GM23338 (cell line): ENCODE data around the gene RAD51B. TPM values are rescaled to one million over a fixed set of nuclear protein-coding genes. Genes with fewer than 3 reads are reported as not detected.
"Not testable (repeated sequence)": the region's sequence is repeated elsewhere in the genome, so short reads cannot be mapped to it uniquely, and the experiment has no call there.

Experiments used
- ATAC-seq: fragments of 200-7000 bp; cut with Tn5 transposase; 3 replicates; pipeline ENCODE4 v1.9.1; 2020
- DNase-seq: peaks from one replicate; pipeline ENCODE4 v3.0.0-alpha.2; 2015; ENCODE audit warnings: low spot score
- H2AFZ ChIP-seq: fragments of 200-600 bp; sonication (generic); 2 replicates; pipeline ENCODE4 v1.8.0; 2016; ENCODE audit warnings: antibody characterized with exemption, mild to moderate bottlenecking, moderate library complexity
- H3F3A ChIP-seq: fragments of 200-600 bp; sonication (generic); replicated peaks from 2 replicates; pipeline ENCODE4 v1.8.0; 2017; ENCODE audit warnings: antibody characterized with exemption, mixed run types, low read depth
- H3K27ac ChIP-seq: fragments of 200-600 bp; sonication (generic); 2 replicates; pipeline ENCODE4 v1.6.1; 2016; ENCODE audit warnings: low read depth
- H3K27me3 ChIP-seq: fragments of 200-600 bp; sonication (generic); 2 replicates; pipeline ENCODE4 v1.8.0; 2016; ENCODE audit warnings: mild to moderate bottlenecking, mixed run types, moderate library complexity; ENCODE audit not compliant: insufficient read depth
- H3K36me3 ChIP-seq: fragments of 200-600 bp; sonication (generic); 2 replicates; pipeline ENCODE4 v1.8.0; 2016; ENCODE audit warnings: mild to moderate bottlenecking; ENCODE audit not compliant: insufficient read depth
- H3K4me1 ChIP-seq: fragments of 200-600 bp; sonication (generic); 2 replicates; pipeline ENCODE4 v1.8.0; 2016; ENCODE audit warnings: mild to moderate bottlenecking, moderate library complexity; ENCODE audit not compliant: insufficient read depth
- H3K4me2 ChIP-seq: fragments of 200-600 bp; sonication (generic); 2 replicates; pipeline ENCODE4 v1.7.1; 2017; ENCODE audit warnings: mixed run types
- H3K4me3 ChIP-seq: fragments of 200-600 bp; sonication (generic); 2 replicates; pipeline ENCODE4 v1.6.1; 2016; ENCODE audit warnings: mixed run types
- H3K79me2 ChIP-seq: fragments of 200-600 bp; sonication (generic); replicated peaks from 2 replicates; pipeline ENCODE4 v1.8.0; 2017; ENCODE audit warnings: mild to moderate bottlenecking; ENCODE audit not compliant: insufficient read depth
- H3K9me2 ChIP-seq: fragments of 200-600 bp; sonication (generic); 2 replicates; pipeline ENCODE4 v1.8.0; 2017; ENCODE audit not compliant: insufficient read depth
- H4K20me1 ChIP-seq: fragments of 200-600 bp; sonication (generic); replicated peaks from 2 replicates; pipeline ENCODE4 v1.8.0; 2017; ENCODE audit warnings: mild to moderate bottlenecking; ENCODE audit not compliant: insufficient read depth
- H3K27ac Mint-ChIP-seq: 2 replicates; pipeline ENCODE4 v1.8.0; 2020; ENCODE audit warnings: inconsistent platforms, mild to moderate bottlenecking, moderate library complexity, mixed read lengths
- H3K27me3 Mint-ChIP-seq: 3 replicates; pipeline ENCODE4 v1.8.0; 2022; ENCODE audit warnings: low read depth, mild to moderate bottlenecking, moderate library complexity, mixed read lengths, inconsistent platforms; ENCODE audit not compliant: insufficient read depth, poor library complexity
- H3K36me3 Mint-ChIP-seq: 3 replicates; pipeline ENCODE4 v1.8.0; 2021; ENCODE audit warnings: low read depth, mild to moderate bottlenecking, inconsistent platforms, moderate library complexity, mixed read lengths
- H3K4me1 Mint-ChIP-seq: 3 replicates; pipeline ENCODE4 v1.8.0; 2020; ENCODE audit warnings: mild to moderate bottlenecking, inconsistent platforms, mixed read lengths
- H3K4me3 Mint-ChIP-seq: 3 replicates; pipeline ENCODE4 v1.8.0; 2021; ENCODE audit warnings: moderate library complexity, mild to moderate bottlenecking, inconsistent platforms, mixed read lengths
- H3K9me3 Mint-ChIP-seq: 3 replicates; pipeline ENCODE4 v1.8.0; 2020; ENCODE audit warnings: moderate library complexity, mild to moderate bottlenecking, inconsistent platforms, mixed read lengths
- EZH2phosphoT487 ChIP-seq: fragments of 200-600 bp; sonication (generic); IDR thresholded peaks from one replicate; pipeline ENCODE4 v1.8.1; 2018; ENCODE audit warnings: antibody characterized with exemption; ENCODE audit not compliant: unreplicated experiment
- JUNB ChIP-seq: IDR thresholded peaks from one replicate; pipeline ENCODE4 v1.6.1; 2016; ENCODE audit warnings: antibody characterized with exemption; ENCODE audit not compliant: unreplicated experiment
- NANOG ChIP-seq: IDR thresholded peaks from 2 replicates; pipeline ENCODE4 v1.6.1; 2016; ENCODE audit warnings: antibody characterized with exemption, borderline replicate concordance
- STAT1 ChIP-seq: IDR thresholded peaks from one replicate; pipeline ENCODE4 v1.6.1; 2016; ENCODE audit warnings: antibody characterized with exemption; ENCODE audit not compliant: unreplicated experiment
- ZNF114 ChIP-seq: fragments of 250-450 bp; sonication (Bioruptor Pico); IDR thresholded peaks from 2 replicates; pipeline ENCODE4 v1.5.0; 2020; ENCODE audit warnings: mild to moderate bottlenecking, moderate library complexity
- polyA plus RNA-seq: library from polyadenylated mRNA; unstranded; fragments of >200 nt; fragmentation: Nextera tagmentation; extraction: Ambion mirVana; gene quantifications from 2 replicates; pipeline ENCODE4 v1.2.1, GENCODE V29; 2016
- total RNA-seq: library from RNA; depleted of rRNA; stranded (reverse); fragments of >200 nt; shearing (Covaris generic); gene quantifications from 2 replicates; pipeline ENCODE4 v1.2.3, GENCODE V29; 2014

The RAD51B gene
- total and polyA plus RNA-seq, 2 experiments from 2014 or later: 15.7 to 29.1 TPM

- H3K27me3 ChIP-seq: 0 out of 2 replicates have a peak, but pooled peaks cover 4% of the 10 kb centered on the region
- peaks cover 27% of the 10 kb centered on the region for H3K4me1 Mint-ChIP-seq
- H3K9me2 ChIP-seq: no peaks in the 10 kb centered on the region
- peaks cover 7% of the 10 kb centered on the region for H3K27me3 Mint-ChIP-seq
- no peak overlapping the region for H2AFZ ChIP-seq
- no peaks in the 10 kb centered on the region for H3F3A ChIP-seq
- no peak overlapping the region for H3K27ac ChIP-seq
- H4K20me1 ChIP-seq: no peaks in the 10 kb centered on the region
- DNase-seq: no peak
- H3K79me2 ChIP-seq: no peaks in the 10 kb centered on the region
- no peak for ATAC-seq
- H3K9me3 Mint-ChIP-seq: no peaks in the 10 kb centered on the region
- H3K36me3 ChIP-seq: no peaks in the 10 kb centered on the region
- no peak overlapping the region for H3K4me2 ChIP-seq
- H3K4me3 Mint-ChIP-seq: no peak overlapping the region
- no peak for TF ChIP-seq NANOG
- H3K4me1 ChIP-seq: peaks cover 18% of the 10 kb centered on the region
- H3K4me3 ChIP-seq: no peak overlapping the region
- no peaks in the 10 kb centered on the region for H3K36me3 Mint-ChIP-seq
- no peak overlapping the region for H3K27ac Mint-ChIP-seq
Observed at GRCh38 chr14:68181519-68182326, 362.1 kb downstream of the RAD51B start.

DNA sequence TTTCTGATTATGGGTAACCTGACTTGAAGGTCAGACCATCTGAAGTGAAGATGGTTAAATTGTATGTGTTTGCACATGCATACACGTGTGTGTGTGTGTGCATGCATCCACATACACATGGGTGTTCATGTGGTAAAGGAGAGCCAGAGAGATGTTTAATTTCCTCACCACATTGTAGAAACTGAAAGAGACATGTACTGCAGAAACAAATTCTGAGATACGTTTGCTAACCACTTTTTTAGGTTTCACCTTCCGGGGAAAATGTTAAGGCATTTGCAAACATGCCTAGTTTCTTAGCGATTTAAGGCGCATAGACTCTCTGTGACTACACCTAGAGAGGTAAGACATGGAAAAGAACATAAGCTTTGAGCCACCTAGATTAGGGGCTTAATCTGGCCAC, 362.9 kb downstream of the RAD51B start:
- TF ChIP-seq ZNF114 (CRISPR knock-in tag): no peak
- TF ChIP-seq EZH2phosphoT487: no peak
- TF ChIP-seq JUNB: no peak
- TF ChIP-seq STAT1: no peak
- H3K4me2 ChIP-seq: no peak overlapping the region
- Mint-ChIP-seq H3K9me3 (no peaks in the 10 kb centered on the region), H3K36me3 (no peaks in the 10 kb centered on the region), H3K4me1 (peaks cover 27% of the 10 kb centered on the region), H3K27me3 (peaks cover 7% of the 10 kb centered on the region), H3K4me3 (no peak overlapping the region), H3K27ac (no peak overlapping the region)
- H3K27me3 ChIP-seq: 0 out of 2 replicates have a peak, but pooled peaks cover 4% of the 10 kb centered on the region
- ATAC-seq (no peak), DNase-seq (no peak)
- no peak overlapping the region for H3K27ac ChIP-seq
- no peaks in the 10 kb centered on the region for H4K20me1 ChIP-seq
- no peaks in the 10 kb centered on the region for H3F3A ChIP-seq
- no peaks in the 10 kb centered on the region for H3K9me2 ChIP-seq
- no peaks in the 10 kb centered on the region for H3K79me2 ChIP-seq
- no peaks in the 10 kb centered on the region for H3K36me3 ChIP-seq
- no peak overlapping the region for H3K4me3 ChIP-seq
- H3K4me1 ChIP-seq: peaks cover 18% of the 10 kb centered on the region
- no peak overlapping the region for H2AFZ ChIP-seq

DNA sequence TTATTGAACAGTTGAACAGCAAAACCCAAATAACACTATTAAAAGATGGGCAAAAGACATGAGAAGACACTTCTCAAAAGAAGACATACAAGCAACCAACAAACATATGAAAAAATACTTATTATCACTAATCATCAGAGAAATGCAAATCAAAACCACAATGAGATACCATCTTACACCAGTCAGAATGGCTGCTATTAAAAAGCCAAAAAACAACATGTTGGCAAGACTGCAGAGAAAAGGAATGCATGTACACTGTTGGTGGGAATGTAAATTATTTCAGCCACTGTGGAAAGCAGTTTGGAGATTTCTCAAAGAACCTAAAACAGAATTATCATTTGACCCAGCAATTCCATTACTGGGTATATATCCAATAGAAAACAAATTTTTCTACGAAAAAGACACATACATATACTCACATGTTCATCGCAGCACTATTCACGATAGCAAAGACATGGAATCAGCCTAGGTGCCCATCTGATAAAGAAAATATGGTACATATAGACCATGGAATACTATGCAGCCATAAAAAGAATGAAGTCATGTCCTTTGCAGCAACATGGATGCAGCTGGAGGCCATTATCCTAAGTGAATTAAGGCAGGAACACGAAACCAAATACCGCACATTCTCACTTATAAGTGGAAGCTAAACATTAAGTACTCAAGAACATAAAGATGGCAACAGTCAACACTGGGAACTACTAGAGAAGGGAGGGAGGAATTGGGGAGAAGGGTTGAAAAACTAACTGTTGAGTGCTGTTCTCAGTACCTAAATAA, 367.1 kb downstream of the RAD51B start:
- not testable (repeated sequence) for H3F3A ChIP-seq, H3K27ac Mint-ChIP-seq, H3K4me3 ChIP-seq, ATAC-seq, H3K4me2 ChIP-seq, H2AFZ ChIP-seq, H3K27me3 Mint-ChIP-seq, H3K36me3 Mint-ChIP-seq, H3K36me3 ChIP-seq, H3K4me1 Mint-ChIP-seq, H3K79me2 ChIP-seq, H3K4me3 Mint-ChIP-seq, DNase-seq, H3K9me2 ChIP-seq, H3K9me3 Mint-ChIP-seq, H3K27me3 ChIP-seq, H3K27ac ChIP-seq, H4K20me1 ChIP-seq, H3K4me1 ChIP-seq
